Ishikawa (cell line): ENCODE data around the gene RASGRP2.

Experiments
- CEBPB ChIP-seq: IDR thresholded peaks from 2 replicates; pipeline ENCODE4 v1.6.1; 2012
- CREB1 ChIP-seq: IDR thresholded peaks from 2 replicates; pipeline ENCODE4 v1.6.1; 2012; ENCODE audit warnings: low read depth
- EGR1 ChIP-seq: IDR thresholded peaks from 2 replicates; pipeline ENCODE4 v1.6.1; 2012
- EP300 ChIP-seq: IDR thresholded peaks from 2 replicates; pipeline ENCODE4 v1.6.1; 2012; ENCODE audit warnings: borderline replicate concordance
- FOXM1 ChIP-seq: IDR thresholded peaks from 2 replicates; pipeline ENCODE4 v1.6.1; 2012; ENCODE audit warnings: low read depth, borderline replicate concordance
- MAX ChIP-seq: IDR thresholded peaks from 2 replicates; pipeline ENCODE4 v1.6.1; 2012
- NFIC ChIP-seq: IDR thresholded peaks from 2 replicates; pipeline ENCODE4 v1.6.1; 2012
- RAD21 ChIP-seq: IDR thresholded peaks from 2 replicates; pipeline ENCODE4 v1.6.1; 2012; ENCODE audit warnings: low read depth
- REST ChIP-seq: IDR thresholded peaks from 2 replicates; pipeline ENCODE4 v1.6.1; 2012; ENCODE audit warnings: low read depth, mild to moderate bottlenecking
- TAF1 ChIP-seq: IDR thresholded peaks from 2 replicates; pipeline ENCODE4 v1.6.1; 2012; ENCODE audit warnings: low read depth, mild to moderate bottlenecking
- TCF12 ChIP-seq: IDR thresholded peaks from 2 replicates; pipeline ENCODE4 v1.6.1; 2012; ENCODE audit warnings: low read depth
- TEAD4 ChIP-seq: IDR thresholded peaks from 2 replicates; pipeline ENCODE4 v1.6.1; 2012
- USF1 ChIP-seq: IDR thresholded peaks from 2 replicates; pipeline ENCODE4 v1.6.1; 2012
- YY1 ChIP-seq: IDR thresholded peaks from 2 replicates; pipeline ENCODE4 v1.6.1; 2012; ENCODE audit warnings: low read depth
- ZBTB7A ChIP-seq: IDR thresholded peaks from 2 replicates; pipeline ENCODE4 v1.6.1; 2012; ENCODE audit warnings: low read depth

The RASGRP2 gene

GRCh38 chr11:64722141-64723065, 21.5 kb downstream of the RASGRP2 start:
- no peak for TF ChIP-seq EGR1
- TF ChIP-seq TAF1, result no peak
- no peak for TF ChIP-seq YY1

- no peak for TF ChIP-seq MAX
- TF ChIP-seq REST, result no peak
- TF ChIP-seq TAF1, result no peak
- TF ChIP-seq EP300, result no peak
- TF ChIP-seq USF1, result no peak
- TF ChIP-seq CEBPB, result no peak
- TF ChIP-seq ZBTB7A, result no peak
- no peak for TF ChIP-seq TEAD4
- TF ChIP-seq YY1, result no peak
- TF ChIP-seq CREB1, result no peak
- TF ChIP-seq NFIC, result no peak
- TF ChIP-seq TCF12, result no peak
- no peak for TF ChIP-seq RAD21
- no peak for TF ChIP-seq EGR1
These were observed 22.6 kb downstream of the RASGRP2 start for GRCh38 chr11:64721359-64721699.

GRCh38 chr11:64720640-64721358, 23.1 kb downstream of the RASGRP2 start:
- no peak for TF ChIP-seq CREB1
- TF ChIP-seq FOXM1, result no peak
- TF ChIP-seq YY1, result no peak
- TF ChIP-seq TEAD4, result no peak
- no peak for TF ChIP-seq REST
- no peak for TF ChIP-seq MAX

GRCh38 chr11:64720167-64720566, 23.8 kb downstream of the RASGRP2 start:
- TF ChIP-seq MAX (no peak), CREB1 (no peak), NFIC (no peak), EP300 (no peak), TCF12 (no peak), YY1 (no peak), EGR1 (no peak), RAD21 (no peak), USF1 (no peak), REST (no peak), ZBTB7A (no peak), FOXM1 (no peak), TEAD4 (no peak), TAF1 (no peak)
